Left ventricle myocardium inferior (tissue), 1 donor: Measurements from ENCODE around the gene SIRT4. TPM values are rescaled to one million over a fixed set of nuclear protein-coding genes. Genes with fewer than 3 reads are reported as not detected.

Experiments used
- DNase-seq: peaks from one replicate; pipeline ENCODE4 v3.0.0-alpha.2; 2020
- H3K27ac ChIP-seq: fragments of 200-600 bp; replicated peaks from 2 replicates; pipeline ENCODE4 v1.8.0; 2021
- H3K27me3 ChIP-seq: fragments of 200-600 bp; 2 replicates; pipeline ENCODE4 v1.8.0; 2021; ENCODE audit warnings: low read depth
- H3K36me3 ChIP-seq: fragments of 200-600 bp; 2 replicates; pipeline ENCODE4 v1.8.0; 2021
- H3K4me1 ChIP-seq: fragments of 200-600 bp; 2 replicates; pipeline ENCODE4 v1.8.0; 2021
- H3K4me3 ChIP-seq: fragments of 200-600 bp; 2 replicates; pipeline ENCODE4 v1.8.0; 2021; ENCODE audit warnings: mild to moderate bottlenecking, moderate library complexity
- H3K9me3 ChIP-seq: fragments of 200-600 bp; replicated peaks from 2 replicates; pipeline ENCODE4 v1.8.0; 2021
- CTCF ChIP-seq: fragments of 200-600 bp; IDR thresholded peaks from 2 replicates; pipeline ENCODE4 v1.8.0; 2021; ENCODE audit warnings: antibody characterized with exemption, mild to moderate bottlenecking, borderline replicate concordance
- intact Hi-C: fragments of 100-400 bp; cut with micrococcal nuclease; formaldehyde crosslinking; loops from one replicate; pipeline ENCODE4 v1.11.0; 2022
- total RNA-seq: library from RNA; stranded (reverse); fragmentation: NEBNext Ultra II Directional; extraction: Animal tissue kit (Norgen Biotek cat#: 25700); gene quantifications from one replicate; pipeline ENCODE4 v1.2.1, GENCODE V29; 2021
- donor health status: DM: no; HTN: yes; CAD: no; lungs with severe emphysema.

Gene SIRT4
- total RNA-seq, 1 donor from 2014 or later = 6.5 TPM

GRCh38 chr12:120337730-120338129 is 35.6 kb downstream of the SIRT4 start:
- Histone ChIP-seq H3K36me3 (no peaks in the 10 kb centered on the region), H3K4me1 (no peaks in the 10 kb centered on the region), H3K27me3 (peaks cover 7% of the 10 kb centered on the region), H3K27ac (no peak overlapping the region), H3K9me3 (no peaks in the 10 kb centered on the region), H3K4me3 (no peak overlapping the region)
- intact Hi-C loops = no loop called here
- DNase-seq = no peak
- no peak for TF ChIP-seq CTCF

- Histone ChIP-seq H3K36me3 (no peaks in the 10 kb centered on the region), H3K4me3 (no peak overlapping the region), H3K27me3 (peaks cover 7% of the 10 kb centered on the region), H3K27ac (no peak overlapping the region), H3K4me1 (no peaks in the 10 kb centered on the region), H3K9me3 (no peaks in the 10 kb centered on the region)
- no peak for TF ChIP-seq CTCF
- no peak for DNase-seq
- intact Hi-C loops = no loop called here
Measured at GRCh38 chr12:120339256-120339655, 37.1 kb downstream of the SIRT4 start.

GRCh38 chr12:120342175-120343038 is 40.3 kb downstream of the SIRT4 start:
- Histone ChIP-seq H3K4me3 (no peak overlapping the region), H3K4me1 (no peaks in the 10 kb centered on the region), H3K9me3 (no peaks in the 10 kb centered on the region), H3K36me3 (peaks cover 4% of the 10 kb centered on the region), H3K27me3 (peaks cover 7% of the 10 kb centered on the region), H3K27ac (no peak overlapping the region)
- intact Hi-C loops = no loop called here
- no peak for DNase-seq
- TF ChIP-seq CTCF = no peak

GRCh38 chr12:120343039-120343537 is 41.0 kb downstream of the SIRT4 start:
- Histone ChIP-seq H3K9me3 (no peaks in the 10 kb centered on the region), H3K27me3 (peaks cover 7% of the 10 kb centered on the region), H3K4me1 (no peaks in the 10 kb centered on the region), H3K4me3 (no peak overlapping the region), H3K27ac (no peak overlapping the region), H3K36me3 (peaks cover 4% of the 10 kb centered on the region)
- intact Hi-C loops = no loop called here
- no peak for DNase-seq
- TF ChIP-seq CTCF = no peak

- TF ChIP-seq CTCF = no peak
- intact Hi-C loops = no loop called here
Measured at GRCh38 chr12:120343692-120344091, 41.6 kb downstream of the SIRT4 start.

More at GRCh38 chr12:120343692-120344091, 41.6 kb downstream of the SIRT4 start:
- DNase-seq = no peak
- H3K36me3 ChIP-seq = peaks cover 4% of the 10 kb centered on the region
- no peak overlapping the region for H3K27ac ChIP-seq
- no peaks in the 10 kb centered on the region for H3K9me3 ChIP-seq
- no peak overlapping the region for H3K4me3 ChIP-seq
- peaks cover 7% of the 10 kb centered on the region for H3K27me3 ChIP-seq
- H3K4me1 ChIP-seq = no peaks in the 10 kb centered on the region
